Embryonic facial prominence (tissue), 1 donor: ENCODE results near the gene ACBD6.
"Not testable (repeated sequence)": the region's sequence is repeated elsewhere in the genome, so short reads cannot be mapped to it uniquely, and the experiment has no call there.

Experiments used
- DNase-seq: peaks from one replicate; pipeline ENCODE4 v3.0.0-alpha.2; 2016; ENCODE audit errors: extremely low spot score

ACBD6 gene

GRCh38 chr1:180415236-180415848 is 87.0 kb downstream of the ACBD6 start:
- no peak for DNase-seq

- DNase-seq: no peak
Measured at GRCh38 chr1:180412583-180412982, 89.8 kb downstream of the ACBD6 start.

GRCh38 chr1:180408128-180408527 is 94.2 kb downstream of the ACBD6 start:
- DNase-seq: not testable (repeated sequence)

GRCh38 chr1:180407051-180407450 is 95.3 kb downstream of the ACBD6 start:
- no peak for DNase-seq

- no peak for DNase-seq
Measured at GRCh38 chr1:180402551-180402950, 99.8 kb downstream of the ACBD6 start.

GRCh38 chr1:180402001-180402400 is 100.4 kb downstream of the ACBD6 start:
- no peak for DNase-seq

GRCh38 chr1:180397175-180397574 is 105.2 kb downstream of the ACBD6 start:
- no peak for DNase-seq

GRCh38 chr1:180392427-180393145 is 109.8 kb downstream of the ACBD6 start:
- no peak for DNase-seq

- no peak for DNase-seq
Measured at GRCh38 chr1:180392020-180392419, 110.4 kb downstream of the ACBD6 start.

- no peak for DNase-seq
Measured at GRCh38 chr1:180387413-180387812, 115.0 kb downstream of the ACBD6 start.

- no peak for DNase-seq
Measured at GRCh38 chr1:180386745-180387367, 115.5 kb downstream of the ACBD6 start.

- no peak for DNase-seq
Measured at GRCh38 chr1:180385144-180385543, 117.2 kb downstream of the ACBD6 start.

- no peak for DNase-seq
Measured at GRCh38 chr1:180384286-180385005, 117.9 kb downstream of the ACBD6 start.

GRCh38 chr1:180382326-180383115 is 119.9 kb downstream of the ACBD6 start:
- no peak for DNase-seq

GRCh38 chr1:180381184-180381580 is 121.2 kb downstream of the ACBD6 start:
- no peak for DNase-seq

- no peak for DNase-seq
Measured at GRCh38 chr1:180380259-180381183, 121.9 kb downstream of the ACBD6 start.

- no peak for DNase-seq
Measured at GRCh38 chr1:180376800-180377199, 125.6 kb downstream of the ACBD6 start.

GRCh38 chr1:180376253-180376652 is 126.1 kb downstream of the ACBD6 start:
- no peak for DNase-seq

- no peak for DNase-seq
Measured at GRCh38 chr1:180372728-180373127, 129.6 kb downstream of the ACBD6 start.

GRCh38 chr1:180370597-180370996 is 131.8 kb downstream of the ACBD6 start:
- DNase-seq: no peak

GRCh38 chr1:180370188-180370587 is 132.2 kb downstream of the ACBD6 start:
- DNase-seq: no peak
